SK-N-SH (cell line): ENCODE results near the gene GALNT1.

Experiments used
- MXI1 ChIP-seq: IDR thresholded peaks from 2 replicates; pipeline ENCODE4 v1.6.1; 2012; ENCODE audit warnings: mild to moderate bottlenecking, low read depth, low read length, improper control_type of control experiment
- POLR2AphosphoS5 ChIP-seq: IDR thresholded peaks from 2 replicates; pipeline ENCODE4 v1.6.1; 2012; ENCODE audit warnings: low read depth, low read length
- RCOR1 ChIP-seq: fragments of 150-350 bp; IDR thresholded peaks from 2 replicates; pipeline ENCODE4 v1.6.1; 2017; ENCODE audit warnings: antibody characterized with exemption, low read length
- TCF12 ChIP-seq: IDR thresholded peaks from 2 replicates; pipeline ENCODE4 v1.4.0; 2012
- TF ChIP-seq, protein P1 (sequence below): fragments of 200-600 bp; sonication (generic); IDR thresholded peaks from 2 replicates; pipeline ENCODE4 v1.6.1; 2017; ENCODE audit warnings: antibody characterized with exemption, mild to moderate bottlenecking, moderate library complexity
- TF ChIP-seq, protein P2 (sequence below): IDR thresholded peaks from 2 replicates; pipeline ENCODE4 v1.6.1; 2012; ENCODE audit warnings: mild to moderate bottlenecking, low read depth, low read length, moderate library complexity
- TF ChIP-seq, protein P3 (sequence below): IDR thresholded peaks from 2 replicates; pipeline ENCODE4 v1.4.0; 2012; ENCODE audit warnings: low read depth

DNA sequence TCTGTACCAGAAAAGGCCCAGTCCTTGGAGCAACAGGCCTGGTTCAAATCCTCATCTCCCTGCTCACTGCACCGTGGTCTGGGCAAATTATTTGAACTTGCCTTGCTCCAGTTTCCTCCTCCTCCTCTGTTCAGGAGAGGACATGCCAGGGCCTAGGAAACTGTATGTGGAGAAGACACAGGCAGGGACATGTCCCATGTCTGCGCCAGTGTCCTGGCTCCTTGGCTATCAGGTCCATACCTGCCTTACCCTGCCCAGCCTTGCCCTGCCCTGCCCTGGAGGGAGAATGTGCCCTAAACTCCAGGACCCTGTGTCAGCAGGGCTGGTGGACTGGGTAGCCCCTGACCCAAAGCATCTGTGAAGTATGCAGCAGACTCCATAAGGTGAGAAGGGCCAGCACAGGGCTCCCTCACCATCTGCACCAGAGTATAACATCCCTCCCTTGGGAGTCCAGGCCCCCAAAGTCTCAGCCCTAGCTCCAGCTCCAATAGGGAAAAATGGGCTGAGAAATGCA is 165.3 kb downstream of the GALNT1 start:
- TF ChIP-seq, protein P1, sequence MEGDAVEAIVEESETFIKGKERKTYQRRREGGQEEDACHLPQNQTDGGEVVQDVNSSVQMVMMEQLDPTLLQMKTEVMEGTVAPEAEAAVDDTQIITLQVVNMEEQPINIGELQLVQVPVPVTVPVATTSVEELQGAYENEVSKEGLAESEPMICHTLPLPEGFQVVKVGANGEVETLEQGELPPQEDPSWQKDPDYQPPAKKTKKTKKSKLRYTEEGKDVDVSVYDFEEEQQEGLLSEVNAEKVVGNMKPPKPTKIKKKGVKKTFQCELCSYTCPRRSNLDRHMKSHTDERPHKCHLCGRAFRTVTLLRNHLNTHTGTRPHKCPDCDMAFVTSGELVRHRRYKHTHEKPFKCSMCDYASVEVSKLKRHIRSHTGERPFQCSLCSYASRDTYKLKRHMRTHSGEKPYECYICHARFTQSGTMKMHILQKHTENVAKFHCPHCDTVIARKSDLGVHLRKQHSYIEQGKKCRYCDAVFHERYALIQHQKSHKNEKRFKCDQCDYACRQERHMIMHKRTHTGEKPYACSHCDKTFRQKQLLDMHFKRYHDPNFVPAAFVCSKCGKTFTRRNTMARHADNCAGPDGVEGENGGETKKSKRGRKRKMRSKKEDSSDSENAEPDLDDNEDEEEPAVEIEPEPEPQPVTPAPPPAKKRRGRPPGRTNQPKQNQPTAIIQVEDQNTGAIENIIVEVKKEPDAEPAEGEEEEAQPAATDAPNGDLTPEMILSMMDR = no peak
- TF ChIP-seq TCF12 (no peak), RCOR1 (no peak), POLR2AphosphoS5 (no peak), MXI1 (no peak)
- TF ChIP-seq, protein P2, sequence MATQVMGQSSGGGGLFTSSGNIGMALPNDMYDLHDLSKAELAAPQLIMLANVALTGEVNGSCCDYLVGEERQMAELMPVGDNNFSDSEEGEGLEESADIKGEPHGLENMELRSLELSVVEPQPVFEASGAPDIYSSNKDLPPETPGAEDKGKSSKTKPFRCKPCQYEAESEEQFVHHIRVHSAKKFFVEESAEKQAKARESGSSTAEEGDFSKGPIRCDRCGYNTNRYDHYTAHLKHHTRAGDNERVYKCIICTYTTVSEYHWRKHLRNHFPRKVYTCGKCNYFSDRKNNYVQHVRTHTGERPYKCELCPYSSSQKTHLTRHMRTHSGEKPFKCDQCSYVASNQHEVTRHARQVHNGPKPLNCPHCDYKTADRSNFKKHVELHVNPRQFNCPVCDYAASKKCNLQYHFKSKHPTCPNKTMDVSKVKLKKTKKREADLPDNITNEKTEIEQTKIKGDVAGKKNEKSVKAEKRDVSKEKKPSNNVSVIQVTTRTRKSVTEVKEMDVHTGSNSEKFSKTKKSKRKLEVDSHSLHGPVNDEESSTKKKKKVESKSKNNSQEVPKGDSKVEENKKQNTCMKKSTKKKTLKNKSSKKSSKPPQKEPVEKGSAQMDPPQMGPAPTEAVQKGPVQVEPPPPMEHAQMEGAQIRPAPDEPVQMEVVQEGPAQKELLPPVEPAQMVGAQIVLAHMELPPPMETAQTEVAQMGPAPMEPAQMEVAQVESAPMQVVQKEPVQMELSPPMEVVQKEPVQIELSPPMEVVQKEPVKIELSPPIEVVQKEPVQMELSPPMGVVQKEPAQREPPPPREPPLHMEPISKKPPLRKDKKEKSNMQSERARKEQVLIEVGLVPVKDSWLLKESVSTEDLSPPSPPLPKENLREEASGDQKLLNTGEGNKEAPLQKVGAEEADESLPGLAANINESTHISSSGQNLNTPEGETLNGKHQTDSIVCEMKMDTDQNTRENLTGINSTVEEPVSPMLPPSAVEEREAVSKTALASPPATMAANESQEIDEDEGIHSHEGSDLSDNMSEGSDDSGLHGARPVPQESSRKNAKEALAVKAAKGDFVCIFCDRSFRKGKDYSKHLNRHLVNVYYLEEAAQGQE = no peak
- TF ChIP-seq, protein P3, sequence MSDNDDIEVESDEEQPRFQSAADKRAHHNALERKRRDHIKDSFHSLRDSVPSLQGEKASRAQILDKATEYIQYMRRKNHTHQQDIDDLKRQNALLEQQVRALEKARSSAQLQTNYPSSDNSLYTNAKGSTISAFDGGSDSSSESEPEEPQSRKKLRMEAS = no peak
